Heart left ventricle (tissue), 16 donors: ENCODE results near the gene FAM118B. TPM values are rescaled to one million over a fixed set of nuclear protein-coding genes. Genes with fewer than 3 reads are reported as not detected.

Source experiments
- ATAC-seq, 4 donors: fragments of 200-7000 bp; cut with Tn5 transposase; one replicate each; pipeline ENCODE4 v1.9.1; 2020 to 2022; ENCODE audit warnings: moderate library complexity in 4 of 4, mild to moderate bottlenecking in 3 of 4, moderate number of reproducible peaks in 1 of 4
- DNase-seq, 5 donors: peaks; one replicate each; pipeline ENCODE4 v3.0.0-alpha.2; 2020
- H3K27ac ChIP-seq, 12 donors: fragments of 200-600 bp; sonication (generic) in 4 of 12; one replicate each; pipeline versions ENCODE4 v1.5.0 to v1.8.0; 2016 to 2022; ENCODE audit warnings: mild to moderate bottlenecking in 2 of 12
- H3K27me3 ChIP-seq, 9 donors: fragments of 200-600 bp; sonication (generic) in 2 of 9; one replicate each; pipeline versions ENCODE4 v1.5.1 to v1.8.0; 2016 to 2022; ENCODE audit warnings: mild to moderate bottlenecking in 3 of 9
- H3K36me3 ChIP-seq, 9 donors: fragments of 200-600 bp; sonication (generic) in 2 of 9; one replicate each; pipeline versions ENCODE4 v1.5.0 to v1.8.0; 2018 to 2022; ENCODE audit warnings: mild to moderate bottlenecking in 2 of 9
- H3K4me1 ChIP-seq, 12 donors: fragments of 200-600 bp; sonication (generic) in 4 of 12; one replicate each; pipeline versions ENCODE4 v1.5.0 to v1.8.0; 2016 to 2022; ENCODE audit warnings: mild to moderate bottlenecking in 3 of 12
- H3K4me3 ChIP-seq, 12 donors: fragments of 200-600 bp; sonication (generic) in 4 of 12; one replicate each; pipeline versions ENCODE4 v1.5.0 to v1.8.0; 2017 to 2022; ENCODE audit warnings: mild to moderate bottlenecking in 9 of 12, moderate library complexity in 4 of 12
- H3K9me3 ChIP-seq, 12 donors: fragments of 200-600 bp; sonication (generic) in 4 of 12; one replicate each; pipeline versions ENCODE4 v1.5.0 to v1.8.0; 2016 to 2022; ENCODE audit warnings: mild to moderate bottlenecking in 1 of 12
- CTCF ChIP-seq, 12 donors: fragments of 200-600 bp; sonication (generic) in 4 of 12; IDR thresholded peaks; one replicate each; pipeline versions ENCODE4 v1.5.0 to v1.8.0; 2018 to 2022; ENCODE audit warnings: antibody characterized with exemption in 12 of 12, mild to moderate bottlenecking in 5 of 12
- POLR2A ChIP-seq, 2 donors: fragments of 450-650 bp; IDR thresholded peaks; one replicate each; pipeline ENCODE4 v1.6.1; 2017; ENCODE audit warnings: antibody characterized with exemption in 2 of 2, mild to moderate bottlenecking in 2 of 2, moderate library complexity in 2 of 2
- WGBS, 4 donors: extraction: QIAGEN DNeasy Blood & Tissue Kit in 2 of 4; methylation state at CpG; one replicate each; pipeline versions ENCODE4 v1.1.5 to v1.1.7; 2013 to 2018; 5-methylcytosine and 5-hydroxymethylcytosine counted together
- intact Hi-C, 10 donors: fragments of 100-400 bp; cut with DNase I; formaldehyde crosslinking; loops; one replicate each; pipeline versions ENCODE4 v1.11.1 to v1.14.2; 2022
- polyA plus RNA-seq, 2 donors: library from polyadenylated mRNA; stranded (reverse); fragments of 200-250 nt; gene quantifications; one replicate each; pipeline ENCODE4 v1.2.3, GENCODE V29; 2013
- total RNA-seq, 9 donors: library from RNA; depleted of rRNA in 2 of 9; stranded (reverse); fragments of >200 nt in 2 of 9; fragmentation: NEBNext Ultra II Directional in 3 of 9; extraction: Animal tissue kit (Norgen Biotek cat#: 25700) in 3 of 9; gene quantifications; one replicate each; pipeline versions ENCODE4 v1.1.0 to v1.2.4, GENCODE V29; 2016 to 2023
- donor health status: ischemic (EF 13 %, LVEDD 7.1; RV severe dilation, severe dysfunction).
- donor health status: healthy with polysubstance abuse.
- donor health status: DM: no; HTN: yes; CAD: no.
- donor health status: DM: no; HTN: no; CAD: no.
- donor health status: ischemic (EF 25% LVEDD 6.9; RV normal size, moderate dysfunction).
- donor health status: ischemic (EF 25% LVEDD 5.7; RV mildly dilated, moderate dysfunction).
- donor health status: healthy.
- donor health status: DM: yes; HTN: yes; CAD: no.
- donor health status: ischemic (EF 35%, LVEDD 5.7; RV mildly dilated, moderate dysfunction).
- donor health status: nonischemic (EF 11% LVEDD 7.7; RV severe dilation, severe dysfunction).
- donor health status: DM: yes; HTN: yes; CAD: no.
- donor health status: PGD.
- donor health status: ischemic (EF 29% LVEDD 5.4; RV normal size, mild dysfunction).
- donor health status: nonischemic (EF 23%, LVEDD 6.1; RV moderate dilation, normal function).

The FAM118B gene
- total and polyA plus RNA-seq, 11 donors: 8.5 to 41.0 (median 21.8) TPM

- no peak for DNase-seq
- Histone ChIP-seq H3K4me1 (no peaks in the 10 kb centered on the region), H3K9me3 (no peaks in the 10 kb centered on the region), H3K27me3 (no peaks in the 10 kb centered on the region), H3K36me3 (peaks cover 0 to 64% (median 46%) of the 10 kb centered on the region in 9 donors), H3K27ac (no peak overlapping the region), H3K4me3 (no peak overlapping the region)
- WGBS, 4 donors: 52 to 80% (median 67%) methylated on average over 2 of the region's 2 CpGs
- intact Hi-C loops: no loop called here
- no peak for TF ChIP-seq POLR2A (IDR thresholded peaks at IDR 0.05)
- no peak for TF ChIP-seq CTCF (IDR thresholded peaks at IDR 0.05)
- no peak for ATAC-seq
Measured at GRCh38 chr11:126297004-126297403, 85.4 kb downstream of the FAM118B start.

GRCh38 chr11:126303623-126304456, 92.3 kb downstream of the FAM118B start, which contains the start of gene DCPS:
Gene DCPS (plus strand): TSS chr11:126304060. CDS start chr11:126304081, 21 bp downstream.
- WGBS, 4 donors: 1 to 3% (median 2%) methylated on average over 40 to 61 of the region's 61 CpGs
- H3K4me1 ChIP-seq: peaks cover 0 to 26% (median 12%) of the 10 kb centered on the region in 12 donors
- H3K27ac ChIP-seq: peak within 1 kb of the TSS; percentile 52 to 95 (median 88)
- intact Hi-C loops: loop anchor here in 1 of 10 donors (10.0 kb wide), 1 partner anchor 1041 kb away; no protein-coding TSS in a partner anchor
- DNase-seq: peak; percentile 90 to 94 (median 93)
- H3K4me3 ChIP-seq: peak within 1 kb of the TSS; percentile 52 to 80 (median 69)
- H3K27me3 ChIP-seq: no peaks in the 10 kb centered on the region
- TF ChIP-seq POLR2A (IDR thresholded peaks at IDR 0.05): peak in 1 of 2 donors; percentile 68
- no peak for TF ChIP-seq CTCF (IDR thresholded peaks at IDR 0.05)
- H3K36me3 ChIP-seq: peaks cover 0 to 30% (median 18%) of the 10 kb centered on the region in 9 donors
- no peaks in the 10 kb centered on the region for H3K9me3 ChIP-seq
- ATAC-seq: peak; percentile 96 to 100 (median 99)

DNA sequence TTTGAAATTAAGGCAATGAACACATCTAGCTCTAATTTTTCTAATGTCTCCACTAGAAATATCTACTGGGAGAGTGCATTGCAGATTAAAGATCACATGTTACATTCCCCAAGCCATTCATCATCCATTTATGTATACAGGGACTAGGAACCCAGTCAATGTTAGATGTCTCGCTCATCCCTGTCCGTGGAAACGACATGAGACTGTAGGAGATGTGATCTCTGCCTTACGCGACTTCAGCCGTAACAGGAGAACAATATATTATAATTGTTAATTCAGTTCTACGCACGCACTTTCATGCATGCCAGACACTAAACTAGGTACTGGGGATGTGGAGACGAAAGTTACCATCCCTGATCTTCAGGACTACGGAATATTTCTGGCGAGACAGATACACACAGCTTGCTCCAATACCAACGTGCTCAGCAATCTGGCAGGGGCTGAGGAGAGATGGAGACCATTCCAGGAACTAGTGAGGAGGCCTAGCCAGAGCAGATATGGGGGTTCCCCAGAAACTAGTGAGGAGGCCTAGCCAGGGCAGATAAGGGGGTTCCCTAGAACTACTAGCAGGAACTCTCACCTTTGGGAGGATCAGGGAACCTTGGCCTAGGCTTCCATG, 93.0 kb downstream of the FAM118B start:
- H3K9me3 ChIP-seq: no peaks in the 10 kb centered on the region

More for the DNA sequence above, 93.0 kb downstream of the FAM118B start:
- DNase-seq: no peak
- TF ChIP-seq CTCF (IDR thresholded peaks at IDR 0.05) (no peak), POLR2A (IDR thresholded peaks at IDR 0.05) (no peak)
- WGBS, 4 donors: 37 to 51% (median 42%) methylated on average over 12 of the region's 12 CpGs
- peak overlapping the region in 11 of 12 donors; percentile 76 to 95 (median 90) for H3K27ac ChIP-seq
- peak overlapping the region; percentile 52 to 80 (median 69) for H3K4me3 ChIP-seq
- intact Hi-C loops: loop anchor here in 2 of 10 donors (5.0 to 10.0 kb wide), 2 partner anchors 688 to 1040 kb away; no protein-coding TSS in a partner anchor
- peaks cover 0 to 26% (median 12%) of the 10 kb centered on the region in 12 donors for H3K4me1 ChIP-seq
- peak in 1 of 4 donors; percentile 6 for ATAC-seq
- H3K27me3 ChIP-seq: no peaks in the 10 kb centered on the region
- peaks cover 0 to 28% (median 18%) of the 10 kb centered on the region in 9 donors for H3K36me3 ChIP-seq
